Measurements from ENCODE around the gene TMEM203. TPM values are rescaled to one million over a fixed set of nuclear protein-coding genes. Genes with fewer than 3 reads are reported as not detected.
A peak's percentile ranks its signal among the peaks of the same experiment; 100 is the strongest.

TMEM203 gene
- total and polyA plus RNA-seq, 2 experiments from 2014 or later = 32.7 to 53.4 TPM

GRCh38 chr9:137242269-137243203 lies 37.1 kb upstream of the TMEM203 start:
- DNase-seq (ENCODE audit: low spot score) (no peak), ATAC-seq (no peak)
- Histone ChIP-seq H3K79me2 (replicated peaks; ENCODE audit: insufficient read depth) (peaks cover 29% of the 10 kb centered on the region), H3F3A (replicated peaks; ENCODE audit: low read depth) (0 out of 2 replicates have a peak, but pooled peaks cover 29% of the 10 kb centered on the region), H3K27ac (ENCODE audit: low read depth) (no peak overlapping the region; the same call in 1 of the 2 replicates), H2AFZ (no peak overlapping the region), H3K36me3 (ENCODE audit: insufficient read depth) (no peaks in the 10 kb centered on the region), H3K4me1 (ENCODE audit: insufficient read depth) (peaks cover 20% of the 10 kb centered on the region; the same call in 1 of the 2 replicates), H3K4me3 (peak overlapping the region; percentile 89), H3K4me2 (peak overlapping the region; percentile 90), H3K9me2 (ENCODE audit: insufficient read depth) (no peaks in the 10 kb centered on the region), H4K20me1 (replicated peaks; ENCODE audit: insufficient read depth) (peaks cover 16% of the 10 kb centered on the region), H3K27me3 (ENCODE audit: insufficient read depth) (no peaks in the 10 kb centered on the region)
- Mint-ChIP-seq H3K4me3 (peak overlapping the region; percentile 86), H3K36me3 (ENCODE audit: low read depth) (peaks cover 31% of the 10 kb centered on the region), H3K27me3 (ENCODE audit: insufficient read depth, low read depth, poor library complexity) (peaks cover 29% of the 10 kb centered on the region), H3K27ac (0 out of 2 replicates have a peak overlapping the region, but pooled peaks have one; percentile 44), H3K9me3 (no peaks in the 10 kb centered on the region), H3K4me1 (peaks cover 35% of the 10 kb centered on the region)
- TF ChIP-seq CREB1 (CRISPR knock-in tag; IDR thresholded peaks at IDR 0.05; ENCODE audit: low read depth) (no peak), NANOG (IDR thresholded peaks at IDR 0.05; ENCODE audit: borderline replicate concordance) (no peak), STAT1 (IDR thresholded peaks at IDR 0.05; ENCODE audit: unreplicated experiment) (no peak), JUNB (IDR thresholded peaks at IDR 0.05; ENCODE audit: unreplicated experiment) (no peak), POLR2AphosphoS5 (IDR thresholded peaks at IDR 0.05; ENCODE audit: low read depth) (no peak), ZNF331 (CRISPR knock-in tag; IDR thresholded peaks at IDR 0.05; ENCODE audit: low read depth) (no peak), ZNF114 (CRISPR knock-in tag; IDR thresholded peaks at IDR 0.05) (no peak), EZH2 (IDR thresholded peaks at IDR 0.05; ENCODE audit: low read depth, unreplicated experiment) (no peak), EZH2phosphoT487 (IDR thresholded peaks at IDR 0.05; ENCODE audit: unreplicated experiment) (no peak), ETS1 (IDR thresholded peaks at IDR 0.05) (no peak), REST (IDR thresholded peaks at IDR 0.05; ENCODE audit: unreplicated experiment) (no peak), ZNF462 (CRISPR knock-in tag; IDR thresholded peaks at IDR 0.05) (no peak)
- TF ChIP-seq, protein P1, sequence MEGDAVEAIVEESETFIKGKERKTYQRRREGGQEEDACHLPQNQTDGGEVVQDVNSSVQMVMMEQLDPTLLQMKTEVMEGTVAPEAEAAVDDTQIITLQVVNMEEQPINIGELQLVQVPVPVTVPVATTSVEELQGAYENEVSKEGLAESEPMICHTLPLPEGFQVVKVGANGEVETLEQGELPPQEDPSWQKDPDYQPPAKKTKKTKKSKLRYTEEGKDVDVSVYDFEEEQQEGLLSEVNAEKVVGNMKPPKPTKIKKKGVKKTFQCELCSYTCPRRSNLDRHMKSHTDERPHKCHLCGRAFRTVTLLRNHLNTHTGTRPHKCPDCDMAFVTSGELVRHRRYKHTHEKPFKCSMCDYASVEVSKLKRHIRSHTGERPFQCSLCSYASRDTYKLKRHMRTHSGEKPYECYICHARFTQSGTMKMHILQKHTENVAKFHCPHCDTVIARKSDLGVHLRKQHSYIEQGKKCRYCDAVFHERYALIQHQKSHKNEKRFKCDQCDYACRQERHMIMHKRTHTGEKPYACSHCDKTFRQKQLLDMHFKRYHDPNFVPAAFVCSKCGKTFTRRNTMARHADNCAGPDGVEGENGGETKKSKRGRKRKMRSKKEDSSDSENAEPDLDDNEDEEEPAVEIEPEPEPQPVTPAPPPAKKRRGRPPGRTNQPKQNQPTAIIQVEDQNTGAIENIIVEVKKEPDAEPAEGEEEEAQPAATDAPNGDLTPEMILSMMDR (conservative IDR thresholded peaks at IDR 0.05; ENCODE audit: low read depth in 2 of 2) = no peak
